ENCODE results near the gene LIN7C. TPM values are rescaled to one million over a fixed set of nuclear protein-coding genes. Genes with fewer than 3 reads are reported as not detected.

LIN7C gene
- total and polyA plus RNA-seq, 4 donors: 5.5 to 55.9 (median 16.7) TPM

GRCh38 chr11:27541790-27542189 lies 35.2 kb upstream of the LIN7C start:
- WGBS, 2 donors: 95 to 98% methylated on average over 2 of the region's 2 CpGs
- DNase-seq (no peak), ATAC-seq (ENCODE audit: insufficient read depth, low FRiP score) (no peak)
- Histone ChIP-seq H3K9me3 (ENCODE audit: control insufficient read depth in 4 of 4, insufficient read depth in 3 of 4, low read length in 3 of 4) (no peaks in the 10 kb centered on the region), H3K4me3 (no peak overlapping the region), H3K27ac (ENCODE audit: low read depth in 1 of 2, low read length in 1 of 2) (no peak overlapping the region), H3K36me3 (ENCODE audit: control insufficient read depth in 4 of 4, insufficient read depth in 4 of 4, low read length in 4 of 4) (no peaks in the 10 kb centered on the region), H3K27me3 (ENCODE audit: control insufficient read depth in 3 of 3, insufficient read depth in 3 of 3, low read length in 2 of 3) (no peaks in the 10 kb centered on the region), H3K9ac (ENCODE audit: insufficient read depth in 1 of 2, low read length in 2 of 2) (no peak overlapping the region), H3K4me1 (ENCODE audit: control insufficient read depth in 5 of 5, insufficient read depth in 5 of 5, low read length in 5 of 5) (no peaks in the 10 kb centered on the region)
- no peak for TF ChIP-seq CTCF (IDR thresholded peaks at IDR 0.05; ENCODE audit: control extremely low read depth, extremely low read depth)

GRCh38 chr11:27540051-27540450 lies 33.5 kb upstream of the LIN7C start:
- Histone ChIP-seq H3K36me3 (ENCODE audit: control insufficient read depth in 4 of 4, insufficient read depth in 4 of 4, low read length in 4 of 4) (no peaks in the 10 kb centered on the region), H3K9me3 (ENCODE audit: control insufficient read depth in 4 of 4, insufficient read depth in 3 of 4, low read length in 3 of 4) (no peaks in the 10 kb centered on the region), H3K4me1 (ENCODE audit: control insufficient read depth in 5 of 5, insufficient read depth in 5 of 5, low read length in 5 of 5) (no peaks in the 10 kb centered on the region), H3K27me3 (ENCODE audit: control insufficient read depth in 3 of 3, insufficient read depth in 3 of 3, low read length in 2 of 3) (no peaks in the 10 kb centered on the region), H3K4me3 (no peak overlapping the region), H3K9ac (ENCODE audit: insufficient read depth in 1 of 2, low read length in 2 of 2) (no peak overlapping the region), H3K27ac (ENCODE audit: low read depth in 1 of 2, low read length in 1 of 2) (no peak overlapping the region)
- no peak for ATAC-seq (ENCODE audit: insufficient read depth, low FRiP score)
- no peak for TF ChIP-seq CTCF (IDR thresholded peaks at IDR 0.05; ENCODE audit: control extremely low read depth, extremely low read depth)
- DNase-seq: no peak

- no peak for DNase-seq
- no peak for ATAC-seq (ENCODE audit: insufficient read depth, low FRiP score)
- H3K27me3 ChIP-seq (ENCODE audit: control insufficient read depth in 3 of 3, insufficient read depth in 3 of 3, low read length in 2 of 3): no peaks in the 10 kb centered on the region
- no peak overlapping the region for H3K27ac ChIP-seq (ENCODE audit: low read depth in 1 of 2, low read length in 1 of 2)
- H3K4me1 ChIP-seq (ENCODE audit: control insufficient read depth in 5 of 5, insufficient read depth in 5 of 5, low read length in 5 of 5): no peaks in the 10 kb centered on the region
- H3K9ac ChIP-seq (ENCODE audit: insufficient read depth in 1 of 2, low read length in 2 of 2): no peak overlapping the region
- no peak for TF ChIP-seq CTCF (IDR thresholded peaks at IDR 0.05; ENCODE audit: control extremely low read depth, extremely low read depth)
- no peaks in the 10 kb centered on the region for H3K9me3 ChIP-seq (ENCODE audit: control insufficient read depth in 4 of 4, insufficient read depth in 3 of 4, low read length in 3 of 4)
- WGBS, 2 donors: 96 to 99% methylated on average over 2 of the region's 2 CpGs
- H3K4me3 ChIP-seq: no peak overlapping the region
- H3K36me3 ChIP-seq (ENCODE audit: control insufficient read depth in 4 of 4, insufficient read depth in 4 of 4, low read length in 4 of 4): no peaks in the 10 kb centered on the region
Measured at GRCh38 chr11:27535103-27535502, 28.5 kb upstream of the LIN7C start.

GRCh38 chr11:27532652-27533325 lies 26.2 kb upstream of the LIN7C start:
- no peaks in the 10 kb centered on the region for H3K27me3 ChIP-seq (ENCODE audit: control insufficient read depth in 3 of 3, insufficient read depth in 3 of 3, low read length in 2 of 3)
- 75 to 85% methylated on average over 4 of the region's 4 CpGs for WGBS, 2 donors
- H3K4me1 ChIP-seq (ENCODE audit: control insufficient read depth in 5 of 5, insufficient read depth in 5 of 5, low read length in 5 of 5): no peaks in the 10 kb centered on the region
- no peak for TF ChIP-seq CTCF (IDR thresholded peaks at IDR 0.05; ENCODE audit: control extremely low read depth, extremely low read depth)
- H3K4me3 ChIP-seq: no peak overlapping the region
- no peaks in the 10 kb centered on the region for H3K36me3 ChIP-seq (ENCODE audit: control insufficient read depth in 4 of 4, insufficient read depth in 4 of 4, low read length in 4 of 4)
- H3K9me3 ChIP-seq (ENCODE audit: control insufficient read depth in 4 of 4, insufficient read depth in 3 of 4, low read length in 3 of 4): no peaks in the 10 kb centered on the region
- no peak overlapping the region for H3K9ac ChIP-seq (ENCODE audit: insufficient read depth in 1 of 2, low read length in 2 of 2)
- no peak for DNase-seq
- H3K27ac ChIP-seq (ENCODE audit: low read depth in 1 of 2, low read length in 1 of 2): no peak overlapping the region
- no peak for ATAC-seq (ENCODE audit: insufficient read depth, low FRiP score)

Measured in lung (tissue), 12 donors.